SK-N-MC (cell line): Measurements from ENCODE around the gene SERINC1.

Source experiments
- EZH2 ChIP-seq: fragments of 200-600 bp; sonication (generic); IDR thresholded peaks from one replicate; pipeline ENCODE4 v1.6.1; 2017; ENCODE audit warnings: antibody characterized with exemption
- FOXP2 ChIP-seq: optimal IDR thresholded peaks from 2 replicates; pipeline ENCODE3; 2011; ENCODE audit warnings: mild to moderate bottlenecking, moderate library complexity; ENCODE audit not compliant: insufficient read depth; ENCODE audit errors: extremely low read length, control extremely low read depth
- POLR2AphosphoS5 ChIP-seq: IDR thresholded peaks from 2 replicates; pipeline ENCODE4 v1.6.1; 2012; ENCODE audit warnings: mild to moderate bottlenecking, low read depth, low read length, borderline replicate concordance

DNA sequence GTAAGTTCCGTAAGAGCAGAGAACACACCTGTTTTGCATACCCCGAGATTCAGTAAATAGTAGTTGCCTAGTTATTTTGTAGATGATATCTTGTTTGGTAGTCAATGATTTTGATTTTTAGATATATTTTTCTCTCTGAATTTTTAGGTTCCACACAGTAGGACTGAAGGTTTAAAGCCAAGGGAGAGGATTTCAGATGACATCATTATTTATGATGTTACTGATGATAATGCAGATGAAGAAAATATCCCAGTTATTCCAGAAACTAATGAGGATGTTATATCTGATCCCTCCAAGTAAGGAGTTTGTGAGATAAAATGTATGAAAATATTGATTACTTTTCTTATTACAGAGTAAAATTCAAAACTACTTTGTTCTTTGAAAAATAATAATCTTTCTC, 49.6 kb downstream of the SERINC1 start:
- TF ChIP-seq POLR2AphosphoS5 (no peak), EZH2 (no peak), FOXP2 (no peak)
